Measurements from ENCODE around the gene MOSPD3. TPM values are rescaled to one million over a fixed set of nuclear protein-coding genes. Genes with fewer than 3 reads are reported as not detected.

The MOSPD3 gene
- total RNA-seq, 4 donors from 2014 or later: 6.2 to 13.4 (median 11.6) TPM

- ATAC-seq: no peak
- TF ChIP-seq POLR2AphosphoS5 (IDR thresholded peaks at IDR 0.05): no peak
- TF ChIP-seq EP300 (IDR thresholded peaks at IDR 0.05): no peak
- TF ChIP-seq, protein P1, sequence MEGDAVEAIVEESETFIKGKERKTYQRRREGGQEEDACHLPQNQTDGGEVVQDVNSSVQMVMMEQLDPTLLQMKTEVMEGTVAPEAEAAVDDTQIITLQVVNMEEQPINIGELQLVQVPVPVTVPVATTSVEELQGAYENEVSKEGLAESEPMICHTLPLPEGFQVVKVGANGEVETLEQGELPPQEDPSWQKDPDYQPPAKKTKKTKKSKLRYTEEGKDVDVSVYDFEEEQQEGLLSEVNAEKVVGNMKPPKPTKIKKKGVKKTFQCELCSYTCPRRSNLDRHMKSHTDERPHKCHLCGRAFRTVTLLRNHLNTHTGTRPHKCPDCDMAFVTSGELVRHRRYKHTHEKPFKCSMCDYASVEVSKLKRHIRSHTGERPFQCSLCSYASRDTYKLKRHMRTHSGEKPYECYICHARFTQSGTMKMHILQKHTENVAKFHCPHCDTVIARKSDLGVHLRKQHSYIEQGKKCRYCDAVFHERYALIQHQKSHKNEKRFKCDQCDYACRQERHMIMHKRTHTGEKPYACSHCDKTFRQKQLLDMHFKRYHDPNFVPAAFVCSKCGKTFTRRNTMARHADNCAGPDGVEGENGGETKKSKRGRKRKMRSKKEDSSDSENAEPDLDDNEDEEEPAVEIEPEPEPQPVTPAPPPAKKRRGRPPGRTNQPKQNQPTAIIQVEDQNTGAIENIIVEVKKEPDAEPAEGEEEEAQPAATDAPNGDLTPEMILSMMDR (IDR thresholded peaks at IDR 0.05): no peak
- no peak for TF ChIP-seq POLR2A (IDR thresholded peaks at IDR 0.05)
- peaks cover 0 to 19% (median 9%) of the 10 kb centered on the region in 3 donors for H3K4me1 ChIP-seq
- H3K27ac ChIP-seq: peak overlapping the region in 2 of 4 donors; percentile 94 to 96
- 77 to 88% methylated on average over 3 to 6 of the region's 13 CpGs for WGBS, 2 donors (ENCODE audit: low coverage in 1 of 2)
- H3K9me3 ChIP-seq: no peaks in the 10 kb centered on the region
- H3K36me3 ChIP-seq: peaks cover 0 to 32% of the 10 kb centered on the region in 2 donors
- peak overlapping the region in 1 of 2 donors; percentile 91 for H3K4me3 ChIP-seq
- no peaks in the 10 kb centered on the region for H3K27me3 ChIP-seq
Measured at GRCh38 chr7:100613412-100614175, 1.3 kb downstream of the MOSPD3 start.

GRCh38 chr7:100614308-100614861 lies 2.0 kb downstream of the MOSPD3 start:
- Histone ChIP-seq H3K4me3 (no peak overlapping the region), H3K9me3 (no peaks in the 10 kb centered on the region), H3K27me3 (no peaks in the 10 kb centered on the region), H3K4me1 (peaks cover 0 to 19% (median 9%) of the 10 kb centered on the region in 3 donors), H3K36me3 (peaks cover 0 to 32% of the 10 kb centered on the region in 2 donors), H3K27ac (no peak overlapping the region)
- TF ChIP-seq, protein P1 (IDR thresholded peaks at IDR 0.05): no peak
- TF ChIP-seq EP300 (IDR thresholded peaks at IDR 0.05) (no peak), POLR2A (IDR thresholded peaks at IDR 0.05) (no peak), POLR2AphosphoS5 (IDR thresholded peaks at IDR 0.05) (no peak)
- 86 to 88% methylated on average over 4 to 6 of the region's 6 CpGs for WGBS, 2 donors (ENCODE audit: low coverage in 1 of 2)
- ATAC-seq: no peak

- Histone ChIP-seq H3K9me3 (no peaks in the 10 kb centered on the region), H3K36me3 (peaks cover 0 to 38% of the 10 kb centered on the region in 2 donors), H3K4me1 (no peaks in the 10 kb centered on the region), H3K27ac (no peak overlapping the region), H3K4me3 (no peak overlapping the region), H3K27me3 (no peaks in the 10 kb centered on the region)
- 83 to 92% methylated on average over 3 to 4 of the region's 6 CpGs for WGBS, 2 donors (ENCODE audit: low coverage in 1 of 2)
- no peak for ATAC-seq
- no peak for TF ChIP-seq POLR2AphosphoS5 (IDR thresholded peaks at IDR 0.05)
- TF ChIP-seq, protein P1 (IDR thresholded peaks at IDR 0.05): no peak
Measured at GRCh38 chr7:100620239-100620638, 7.9 kb downstream of the MOSPD3 start.

GRCh38 chr7:100620804-100621203 lies 8.5 kb downstream of the MOSPD3 start:
- H3K27me3 ChIP-seq: no peaks in the 10 kb centered on the region
- WGBS, 2 donors (ENCODE audit: low coverage in 1 of 2): 94 to 100% methylated on average over 2 to 9 of the region's 23 CpGs
- no peak for TF ChIP-seq POLR2A (IDR thresholded peaks at IDR 0.05)
- no peak for TF ChIP-seq EP300 (IDR thresholded peaks at IDR 0.05)
- TF ChIP-seq, protein P1 (IDR thresholded peaks at IDR 0.05): no peak
- no peak for TF ChIP-seq POLR2AphosphoS5 (IDR thresholded peaks at IDR 0.05)
- H3K36me3 ChIP-seq: peaks cover 0 to 33% of the 10 kb centered on the region in 2 donors
- H3K27ac ChIP-seq: no peak overlapping the region
- no peak overlapping the region for H3K4me3 ChIP-seq
- H3K4me1 ChIP-seq: no peaks in the 10 kb centered on the region
- ATAC-seq: no peak
- no peaks in the 10 kb centered on the region for H3K9me3 ChIP-seq

GRCh38 chr7:100621554-100621953 lies 9.2 kb downstream of the MOSPD3 start:
- Histone ChIP-seq H3K9me3 (no peaks in the 10 kb centered on the region), H3K36me3 (peaks cover 0 to 28% of the 10 kb centered on the region in 2 donors), H3K27ac (no peak overlapping the region), H3K27me3 (no peaks in the 10 kb centered on the region), H3K4me1 (peaks cover 0 to 5% (median 0%) of the 10 kb centered on the region in 3 donors), H3K4me3 (no peak overlapping the region)
- TF ChIP-seq POLR2AphosphoS5 (IDR thresholded peaks at IDR 0.05) (no peak), EP300 (IDR thresholded peaks at IDR 0.05) (no peak)
- no peak for ATAC-seq
- WGBS, 2 donors (ENCODE audit: low coverage in 1 of 2): 73 to 85% methylated on average over 4 to 8 of the region's 8 CpGs

All from gastroesophageal sphincter (tissue), 4 donors.